Effector memory CD4-positive, alpha-beta T cell (primary cell): ENCODE measurements around the gene ZDHHC1.

Experiments
- DNase-seq, 3 donors: peaks; one replicate each; pipeline ENCODE4 v3.0.0-alpha.2; 2020
- H3K27ac ChIP-seq: 2 replicates; pipeline ENCODE4 v1.7.0; 2013; ENCODE audit warnings: mild to moderate bottlenecking, low read length, moderate library complexity; ENCODE audit not compliant: insufficient read depth, poor library complexity, severe bottlenecking
- H3K27me3 ChIP-seq: replicated peaks from 2 replicates; pipeline ENCODE4 v1.7.0; 2013; ENCODE audit warnings: mild to moderate bottlenecking, low read length; ENCODE audit not compliant: insufficient read depth, control insufficient read depth, poor library complexity, severe bottlenecking
- H3K36me3 ChIP-seq: 2 replicates; pipeline ENCODE4 v1.7.0; 2013; ENCODE audit warnings: mild to moderate bottlenecking, low read length, moderate library complexity; ENCODE audit not compliant: control insufficient read depth, insufficient read depth
- H3K4me1 ChIP-seq: 2 replicates; pipeline ENCODE4 v1.7.0; 2013; ENCODE audit warnings: low read length, mild to moderate bottlenecking; ENCODE audit not compliant: control insufficient read depth, insufficient read depth, poor library complexity, severe bottlenecking
- H3K4me3 ChIP-seq: 2 replicates; pipeline ENCODE4 v1.7.0; 2013; ENCODE audit warnings: low read length, low read depth, mild to moderate bottlenecking; ENCODE audit not compliant: insufficient read depth, poor library complexity, severe bottlenecking
- H3K9me3 ChIP-seq: 2 replicates; pipeline ENCODE4 v1.7.0; 2013; ENCODE audit warnings: mild to moderate bottlenecking, low read length, moderate library complexity; ENCODE audit not compliant: control insufficient read depth

The ZDHHC1 gene

GRCh38 chr16:67395458-67396158 is 20.7 kb downstream of the ZDHHC1 start:
- DNase-seq, result no peak
- peaks cover 15% of the 10 kb centered on the region for H3K4me1 ChIP-seq
- no peak overlapping the region for H3K27ac ChIP-seq
- H3K36me3 ChIP-seq, result no peaks in the 10 kb centered on the region
- no peak overlapping the region for H3K4me3 ChIP-seq
- H3K27me3 ChIP-seq, result peaks cover 31% of the 10 kb centered on the region
- H3K9me3 ChIP-seq, result no peaks in the 10 kb centered on the region

DNA sequence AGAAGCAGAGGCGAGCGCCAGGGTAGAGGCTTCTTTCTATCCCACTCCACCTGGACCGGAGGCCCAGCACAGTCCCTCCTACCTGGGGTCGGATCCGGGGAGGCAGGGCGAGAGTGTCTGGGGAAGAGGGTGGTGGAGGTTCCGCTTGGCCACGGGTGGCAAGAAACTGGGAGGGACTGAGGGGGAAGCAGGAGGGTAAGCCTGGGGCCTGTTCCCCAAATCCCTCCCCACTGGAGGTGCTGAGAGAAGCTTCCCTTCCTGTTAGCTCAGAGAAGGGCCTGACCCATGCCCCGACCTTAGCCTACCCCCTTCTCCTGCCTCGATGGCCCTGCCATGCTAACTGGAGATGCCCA is 21.2 kb downstream of the ZDHHC1 start:
- H3K27me3 ChIP-seq, result peaks cover 31% of the 10 kb centered on the region
- DNase-seq, result no peak
- H3K4me1 ChIP-seq, result peaks cover 15% of the 10 kb centered on the region
- no peak overlapping the region for H3K27ac ChIP-seq
- no peak overlapping the region for H3K4me3 ChIP-seq
- H3K36me3 ChIP-seq, result no peaks in the 10 kb centered on the region
- no peaks in the 10 kb centered on the region for H3K9me3 ChIP-seq

DNA sequence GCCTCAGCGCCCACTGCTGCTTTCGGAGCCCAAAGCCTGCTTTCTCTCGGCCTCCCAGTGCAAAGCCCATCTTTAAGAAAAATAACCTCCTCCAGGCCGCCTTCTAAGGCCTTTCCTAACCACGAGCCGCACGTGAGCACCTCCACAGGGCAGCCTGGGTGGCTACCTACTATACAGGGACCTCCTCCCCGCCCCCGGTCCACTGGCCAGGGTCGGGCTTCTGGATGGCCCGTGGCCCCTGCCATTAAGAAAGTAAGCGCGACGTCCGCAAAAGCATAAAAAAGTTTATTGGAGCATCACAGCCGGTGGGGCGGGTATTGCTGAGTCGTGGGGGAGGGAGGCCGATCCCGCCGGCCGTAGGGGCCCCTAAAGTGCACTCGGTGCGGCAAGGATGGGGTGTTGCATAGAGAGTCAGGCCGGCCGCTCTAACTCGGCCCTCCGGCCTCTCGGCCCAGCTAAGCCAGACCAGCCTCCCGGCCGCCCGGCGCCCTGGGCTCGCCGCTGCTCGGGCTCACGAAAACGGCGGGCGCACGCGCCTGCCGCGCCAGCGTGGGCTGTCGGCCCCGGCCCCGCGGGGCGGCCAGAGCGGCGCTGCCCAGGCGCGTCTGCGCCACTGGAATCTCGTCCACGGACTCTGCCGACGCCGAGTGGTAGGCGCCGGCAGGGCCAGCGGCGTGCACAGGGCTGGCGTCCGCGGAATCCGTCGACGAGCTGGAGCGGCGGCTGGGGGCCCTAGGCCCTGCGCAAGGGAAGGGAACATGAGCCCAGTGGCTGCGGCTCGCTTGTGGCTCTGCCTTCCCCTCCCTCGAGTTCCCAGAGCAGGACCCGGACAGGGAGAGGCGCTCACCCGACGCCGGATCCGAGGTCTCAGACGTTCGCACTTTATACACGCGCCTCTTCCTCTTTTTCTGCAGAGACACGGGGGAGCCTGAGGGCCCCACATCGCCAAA is 21.8 kb downstream of the ZDHHC1 start:
- Histone ChIP-seq H3K36me3 (no peaks in the 10 kb centered on the region), H3K27me3 (peaks cover 31% of the 10 kb centered on the region), H3K9me3 (no peaks in the 10 kb centered on the region), H3K4me3 (peak overlapping the region; percentile 40), H3K4me1 (peaks cover 15% of the 10 kb centered on the region), H3K27ac (no peak overlapping the region)
- no peak for DNase-seq

DNA sequence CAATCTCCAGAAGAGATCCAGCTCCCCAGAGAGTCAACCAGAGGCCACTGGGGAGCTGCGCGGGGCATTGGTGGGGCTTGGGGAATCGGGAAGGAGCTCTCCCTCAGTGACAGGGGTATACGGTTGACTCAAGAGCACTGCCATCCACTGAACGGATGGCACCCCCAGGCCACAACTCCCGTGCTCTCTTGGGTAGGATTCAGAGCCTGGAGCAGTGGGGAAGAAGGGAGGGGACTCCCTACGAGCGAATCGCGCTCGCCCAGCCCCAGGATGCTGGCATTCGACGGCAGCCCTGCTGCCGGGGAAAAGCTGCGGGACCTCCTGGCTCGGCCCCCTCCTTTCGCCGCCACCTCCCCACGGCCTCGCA is 22.5 kb downstream of the ZDHHC1 start:
- Histone ChIP-seq H3K4me3 (peak overlapping the region; percentile 40), H3K27me3 (peaks cover 31% of the 10 kb centered on the region), H3K4me1 (peaks cover 15% of the 10 kb centered on the region), H3K36me3 (no peaks in the 10 kb centered on the region), H3K27ac (no peak overlapping the region), H3K9me3 (no peaks in the 10 kb centered on the region)
- DNase-seq, result no peak

DNA sequence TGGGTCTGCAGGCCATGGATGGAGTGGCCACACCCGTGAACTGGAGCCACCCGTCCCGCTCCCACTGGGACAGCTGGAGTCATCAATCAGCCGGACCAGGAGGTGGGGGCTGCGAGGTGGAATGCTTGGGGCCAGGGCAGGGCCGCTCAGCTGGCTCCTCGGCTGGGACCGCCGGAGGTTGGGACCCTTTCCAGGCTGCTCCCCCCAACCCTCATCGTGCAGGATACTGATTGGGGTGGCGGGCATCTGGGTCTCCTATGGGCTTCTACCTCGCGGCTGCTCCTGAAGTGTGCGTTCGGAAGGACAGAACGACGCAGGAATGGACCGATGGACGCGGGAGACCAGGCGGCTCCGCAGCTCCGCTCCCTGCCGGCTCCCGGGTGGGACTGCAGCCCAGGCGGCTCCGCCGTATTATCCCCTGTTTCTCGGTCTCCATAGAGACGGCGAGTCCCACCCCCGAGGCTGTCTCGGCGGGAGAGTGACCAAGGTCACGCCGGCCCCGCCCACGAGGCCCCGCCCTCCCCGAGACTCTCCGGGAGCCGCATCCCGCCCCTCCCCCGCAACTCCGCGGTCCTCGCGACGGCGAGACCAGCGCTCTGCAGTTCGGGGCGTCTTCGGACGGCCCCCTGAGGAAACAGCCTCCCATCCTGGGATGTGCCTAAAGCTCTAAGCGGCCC is 23.0 kb downstream of the ZDHHC1 start, which contains the start of gene TPPP3:
Gene TPPP3 (minus strand): TSS at position 388 of the 677 bp plus-strand sequence. CDS start 2,387 bp downstream, outside the sequence.
- Histone ChIP-seq H3K27me3 (peaks cover 31% of the 10 kb centered on the region), H3K4me3 (peak within 1 kb of the TSS; percentile 40), H3K4me1 (peaks cover 15% of the 10 kb centered on the region), H3K9me3 (no peaks in the 10 kb centered on the region), H3K36me3 (no peaks in the 10 kb centered on the region), H3K27ac (no peak within 1 kb of the TSS)
- peak in 1 of 3 donors; percentile 28 for DNase-seq

- H3K4me3 ChIP-seq, result no peak overlapping the region
Observed at GRCh38 chr16:67392301-67393059, 23.8 kb downstream of the ZDHHC1 start.

GRCh38 chr16:67391424-67392300 is 24.6 kb downstream of the ZDHHC1 start:
- H3K36me3 ChIP-seq, result no peaks in the 10 kb centered on the region
- no peak for DNase-seq
- H3K4me1 ChIP-seq, result peaks cover 15% of the 10 kb centered on the region
- H3K27ac ChIP-seq, result no peak overlapping the region
- H3K9me3 ChIP-seq, result no peaks in the 10 kb centered on the region
- H3K4me3 ChIP-seq, result no peak overlapping the region
- peaks cover 31% of the 10 kb centered on the region for H3K27me3 ChIP-seq

More at GRCh38 chr16:67392301-67393059, 23.8 kb downstream of the ZDHHC1 start:
- no peak for DNase-seq
- H3K36me3 ChIP-seq, result no peaks in the 10 kb centered on the region
- H3K4me1 ChIP-seq, result peaks cover 15% of the 10 kb centered on the region
- peaks cover 31% of the 10 kb centered on the region for H3K27me3 ChIP-seq
- no peak overlapping the region for H3K27ac ChIP-seq
- H3K9me3 ChIP-seq, result no peaks in the 10 kb centered on the region

- H3K36me3 ChIP-seq, result no peaks in the 10 kb centered on the region
- H3K4me3 ChIP-seq, result no peak overlapping the region
- peaks cover 15% of the 10 kb centered on the region for H3K4me1 ChIP-seq
- no peak overlapping the region for H3K27ac ChIP-seq
- H3K9me3 ChIP-seq, result no peaks in the 10 kb centered on the region
- H3K27me3 ChIP-seq, result peaks cover 29% of the 10 kb centered on the region
- no peak for DNase-seq
Observed at GRCh38 chr16:67390816-67391423, 25.4 kb downstream of the ZDHHC1 start.
